HG02763 (cell line): ENCODE data around the gene DPPA3.
"Not testable (repeated sequence)": the region's sequence is repeated elsewhere in the genome, so short reads cannot be mapped to it uniquely, and the experiment has no call there.

Source experiments
- ATAC-seq: cut with Tn5 transposase; IDR thresholded peaks from one replicate; pipeline ENCODE4 v1.9.1; 2021; ENCODE audit warnings: mild to moderate bottlenecking, moderate library complexity; ENCODE audit not compliant: unreplicated experiment

The DPPA3 gene

DNA sequence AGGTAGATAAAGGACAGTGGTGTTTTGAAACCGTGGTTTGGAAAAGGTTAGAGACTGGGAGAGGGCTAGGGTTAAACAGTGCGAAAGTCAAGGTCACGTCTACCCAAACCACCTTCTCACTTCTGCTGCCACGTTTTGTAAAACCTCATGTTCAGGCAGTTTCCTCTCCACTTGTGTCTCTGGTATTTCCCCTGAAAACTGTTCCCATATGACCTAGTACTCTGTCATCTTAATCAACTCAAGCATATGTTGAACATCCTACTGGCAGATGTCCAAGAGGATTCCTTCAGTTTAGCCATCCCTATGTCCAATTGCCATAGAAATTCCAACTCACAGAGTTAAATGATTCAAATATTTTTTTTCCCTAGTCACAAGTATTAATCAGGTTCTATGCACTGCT, 18.5 kb downstream of the DPPA3 start:
- ATAC-seq, result no peak

- not testable (repeated sequence) for ATAC-seq
These were observed 19.8 kb downstream of the DPPA3 start for GRCh38 chr12:7730984-7731383.

- no peak for ATAC-seq
These were observed 20.3 kb downstream of the DPPA3 start for GRCh38 chr12:7731486-7731885.

DNA sequence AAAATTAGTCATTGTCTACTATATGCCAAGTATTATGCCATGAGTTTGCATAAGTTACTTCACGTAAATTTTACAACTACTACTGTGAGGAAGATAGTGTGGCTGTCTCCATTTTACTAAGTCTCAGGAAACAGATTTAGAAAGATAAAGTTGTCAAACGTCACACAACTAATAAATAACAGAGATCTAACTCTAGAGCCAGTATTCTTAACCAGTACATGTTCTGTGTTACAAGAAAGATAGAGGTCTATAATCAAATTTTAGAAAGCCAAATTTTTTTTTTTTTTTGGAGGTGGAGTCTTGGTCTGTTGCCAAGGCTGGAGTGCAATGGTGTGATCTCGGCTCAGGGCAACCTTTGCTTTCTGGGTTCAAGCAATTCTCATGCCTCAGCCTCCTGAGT, 21.8 kb downstream of the DPPA3 start:
- no peak for ATAC-seq

- no peak for ATAC-seq
These were observed 36.0 kb downstream of the DPPA3 start, which contains the start of gene CLEC4C for GRCh38 chr12:7747246-7747645. TSS of gene CLEC4C (minus strand) at chr12:7747375. CDS start at chr12:7747348, 27 bp downstream.

GRCh38 chr12:7748852-7749251, 37.6 kb downstream of the DPPA3 start:
- ATAC-seq, result no peak

- no peak for ATAC-seq
These were observed 38.2 kb downstream of the DPPA3 start for GRCh38 chr12:7749442-7749841.

DNA sequence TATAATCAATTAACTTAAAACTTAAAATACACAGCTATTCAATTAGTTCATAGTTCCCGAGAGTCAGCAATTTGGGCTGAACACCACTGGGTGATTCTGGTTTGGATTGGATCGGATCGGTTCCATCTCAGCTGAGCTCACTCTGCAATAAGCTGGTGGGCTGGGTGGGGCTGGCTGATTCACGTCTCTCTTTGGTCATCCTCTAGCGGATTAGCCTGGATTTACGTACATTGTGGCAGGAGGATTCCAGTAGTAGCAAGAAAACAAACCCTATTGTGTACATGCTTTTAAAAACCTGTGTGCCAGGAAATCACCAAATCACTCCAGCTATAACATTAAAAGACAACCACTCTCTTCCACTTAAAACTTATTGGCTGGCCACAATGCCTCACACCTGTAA, 39.1 kb downstream of the DPPA3 start:
- ATAC-seq, result no peak

GRCh38 chr12:7751394-7751793, 40.2 kb downstream of the DPPA3 start:
- no peak for ATAC-seq

GRCh38 chr12:7751941-7752922, 41.0 kb downstream of the DPPA3 start:
- ATAC-seq, result not testable (repeated sequence)

DNA sequence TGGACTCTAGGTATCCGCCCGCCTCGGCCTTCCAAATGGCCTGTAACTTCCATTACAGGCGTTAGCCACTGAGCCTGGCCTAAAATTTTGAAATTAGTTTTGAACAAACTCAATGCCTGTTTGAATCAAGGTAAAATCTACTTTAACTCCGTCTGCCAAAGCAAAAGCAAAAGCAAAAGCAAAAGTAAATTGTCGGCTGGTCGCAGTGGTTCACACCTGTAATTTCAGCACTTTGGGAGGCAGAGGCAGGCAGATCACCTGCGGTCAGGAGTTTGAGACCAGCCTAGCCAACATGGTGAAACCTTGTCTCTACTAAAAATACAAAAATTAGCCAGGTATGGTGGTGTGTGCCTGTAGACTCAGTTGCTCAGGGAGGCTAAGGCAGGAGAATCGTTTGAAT, 44.4 kb downstream of the DPPA3 start:
- ATAC-seq, result not testable (repeated sequence)

DNA sequence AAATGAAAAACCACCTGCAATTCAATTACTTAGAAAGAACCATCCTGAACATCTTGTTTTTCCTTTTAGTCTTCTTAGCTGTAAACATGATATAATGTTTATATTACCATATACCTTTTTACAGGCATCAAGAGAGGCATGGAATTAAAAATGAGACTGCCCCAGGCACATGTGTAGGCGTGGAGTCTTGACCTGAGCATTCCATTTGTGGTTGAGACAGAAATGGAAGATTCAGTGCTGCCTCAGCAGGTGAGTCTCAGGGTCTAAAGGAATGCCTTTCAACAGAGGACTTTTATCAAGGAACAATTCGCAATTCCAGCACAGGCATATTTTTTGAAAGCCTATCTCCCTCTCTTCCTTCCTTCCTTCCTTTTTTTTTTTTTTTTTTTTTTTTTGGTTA, 45.8 kb downstream of the DPPA3 start:
- ATAC-seq, result no peak

DNA sequence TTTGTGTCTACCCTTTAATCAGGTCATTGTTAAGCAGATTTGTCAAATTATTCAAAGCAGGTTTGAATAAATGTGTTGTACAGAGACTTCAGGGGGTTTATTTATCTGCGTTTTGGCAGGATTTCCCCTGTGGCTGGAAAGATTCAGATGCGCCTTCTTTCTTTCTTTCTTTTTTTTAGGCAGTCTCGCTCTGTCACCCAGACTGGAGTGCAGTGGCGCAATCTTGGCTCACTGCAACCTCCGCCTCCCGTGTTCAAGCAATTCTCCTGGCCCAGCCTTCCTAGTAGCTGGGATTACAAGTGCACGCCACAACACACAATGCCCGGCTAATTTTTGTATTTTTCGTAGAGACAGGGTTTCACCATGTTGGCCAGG, 47.5 kb downstream of the DPPA3 start:
- no peak for ATAC-seq
